K562 (cell line): ENCODE measurements around the gene EPO. TPM values are rescaled to one million over a fixed set of nuclear protein-coding genes. Genes with fewer than 3 reads are reported as not detected.

Experiments used
- CHD1 ChIP-seq: fragments of 200-600 bp; sonication (generic); IDR thresholded peaks from one replicate; pipeline ENCODE4 v1.6.1; 2012; ENCODE audit warnings: mild to moderate bottlenecking, moderate library complexity, low read length, inconsistent platforms
- PHF8 ChIP-seq: fragments of 200-600 bp; sonication (generic); IDR thresholded peaks from 2 replicates; pipeline ENCODE4 v1.6.1; 2012; ENCODE audit warnings: mixed run types, mild to moderate bottlenecking, inconsistent platforms, low read length, moderate library complexity, borderline replicate concordance
- RBM14 ChIP-seq: fragments of 200-400 bp; formaldehyde crosslinking; IDR thresholded peaks from 2 replicates; pipeline ENCODE4 v1.6.1; 2018; ENCODE audit warnings: low read depth, mild to moderate bottlenecking, low read length, moderate library complexity, borderline replicate concordance; ENCODE audit not compliant: insufficient read depth
- RBM15 ChIP-seq: fragments of 200-400 bp; formaldehyde crosslinking; IDR thresholded peaks from 2 replicates; pipeline ENCODE4 v1.6.1; 2018; ENCODE audit warnings: mild to moderate bottlenecking, low read length, moderate library complexity; ENCODE audit not compliant: insufficient read depth
- TAF7 ChIP-seq: fragments of 450-650 bp; IDR thresholded peaks from 2 replicates; pipeline ENCODE4 v1.6.1; 2016; ENCODE audit warnings: missing genetic modification characterization, missing compliant biosample characterization
- XRCC3 ChIP-seq: fragments of 450-650 bp; IDR thresholded peaks from 2 replicates; pipeline ENCODE4 v1.6.1; 2017; ENCODE audit warnings: mild to moderate bottlenecking, moderate library complexity
- ZFX ChIP-seq: sonication (generic); formaldehyde crosslinking; IDR thresholded peaks from 2 replicates; pipeline ENCODE4 v1.8.0; 2022; ENCODE audit warnings: mild to moderate bottlenecking, missing genetic modification reagents, moderate library complexity
- ZNF12 ChIP-seq: sonication (generic); formaldehyde crosslinking; IDR thresholded peaks from 2 replicates; pipeline ENCODE4 v1.4.0; 2020; ENCODE audit warnings: mild to moderate bottlenecking, missing genetic modification reagents
- ZNF133 ChIP-seq: fragments of 250-450 bp; sonication (Bioruptor Pico); IDR thresholded peaks from 2 replicates; pipeline ENCODE4 v1.4.0; 2020; ENCODE audit warnings: mild to moderate bottlenecking
- ZNF561 ChIP-seq: fragments of 450-650 bp; formaldehyde crosslinking; conservative IDR thresholded peaks from 2 replicates; pipeline ENCODE4 v1.4.0; 2020; ENCODE audit warnings: mild to moderate bottlenecking, moderate library complexity
- polyA plus RNA-seq, 8 experiments: library from polyadenylated mRNA; depleted of rRNA in 4 of 8; stranded (reverse) in 5 of 8; unstranded in 3 of 8; fragments of >200 nt; fragmentation: Nextera tagmentation in 2 of 8; fragmentation: Illumina TruSeq in 1 of 8; extraction: Ambion mirVana in 2 of 8; extraction: Trizol in 1 of 8; gene quantifications; 2 replicates each; pipeline versions ENCODE4 v1.2.1 to v1.2.3, GENCODE V29; 2011 to 2014; ENCODE audit warnings: inconsistent platforms in 1 of 8, missing spikeins in 1 of 8
- total RNA-seq, 7 experiments: library from RNA; depleted of rRNA in 6 of 7; stranded (reverse); fragments of >200 nt in 6 of 7; fragmentation: Illumina TruSeq in 2 of 7; extraction: Trizol in 2 of 7; gene quantifications; 2 replicates each; pipeline versions ENCODE4 v1.2.1 to v1.2.3, GENCODE V29; 2011 to 2021; ENCODE audit warnings: low replicate concordance in 1 of 7
- TF ChIP-seq, protein P1 (sequence below): IDR thresholded peaks from 3 replicates; pipeline ENCODE4 v1.6.1; 2011; ENCODE audit warnings: borderline replicate concordance, mild to moderate bottlenecking; ENCODE audit not compliant: insufficient read length, insufficient read depth
- TF ChIP-seq, protein P2 (sequence below): sonication (generic); formaldehyde crosslinking; IDR thresholded peaks from 2 replicates; pipeline ENCODE4 v1.8.0; 2022; ENCODE audit warnings: mild to moderate bottlenecking, missing genetic modification reagents
- TF ChIP-seq, protein P3 (sequence below): fragments of 150-350 bp; IDR thresholded peaks from 2 replicates; pipeline ENCODE4 v1.6.1; 2014; ENCODE audit warnings: low read depth, mild to moderate bottlenecking, low read length, borderline replicate concordance
- TF ChIP-seq, protein P4 (sequence below): fragments of 450-650 bp; IDR thresholded peaks from 2 replicates; pipeline ENCODE4 v1.6.1; 2016; ENCODE audit warnings: borderline replicate concordance

The EPO gene
- total and polyA plus RNA-seq, 9 of the 15 experiments (the other 6 are each of a cell fraction or from before 2014, with no cell fraction given) = 0.06 to 0.41 (median 0.07) TPM; not detected in 6

DNA sequence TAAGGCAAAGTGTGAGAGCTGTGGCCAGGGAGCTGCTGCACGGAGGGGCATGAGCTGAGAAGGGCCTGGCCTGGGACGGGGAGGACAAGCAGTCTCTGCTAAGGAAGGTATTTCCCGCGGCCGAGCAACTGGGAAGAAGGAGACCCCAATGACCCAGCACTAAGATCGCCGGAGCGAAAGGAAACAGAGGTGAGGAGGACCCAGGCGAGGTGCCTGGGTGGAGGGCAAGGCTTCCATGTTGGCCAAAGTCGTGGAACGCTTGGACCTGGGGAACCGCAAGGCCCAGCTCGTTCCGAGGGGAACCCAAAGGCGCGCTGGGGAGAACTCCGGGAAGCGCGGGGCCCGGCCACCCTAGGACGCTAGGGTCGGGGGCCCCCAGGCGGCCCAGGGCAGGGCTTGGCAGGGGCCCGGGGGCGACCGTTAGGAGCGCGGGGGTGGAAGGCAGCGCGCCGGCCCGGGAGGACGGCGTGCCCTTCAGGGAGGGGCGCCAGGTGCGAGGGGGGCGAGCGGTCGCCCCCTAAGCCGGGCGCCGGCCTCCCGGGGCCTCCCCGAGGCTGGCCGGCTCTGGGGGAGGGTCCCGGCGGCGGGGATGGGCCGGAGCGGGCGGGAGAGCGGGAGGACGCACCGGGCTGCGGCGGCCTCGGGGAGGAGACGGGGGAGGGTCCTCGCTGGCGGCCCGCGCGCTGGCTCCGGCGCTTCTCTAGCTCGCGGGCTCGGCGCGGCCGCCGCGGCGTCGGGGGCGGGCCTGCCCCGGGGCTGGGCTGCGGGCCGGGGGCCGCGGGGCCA lies 26.8 kb upstream of the EPO start (continued):
- TF ChIP-seq, protein P1, sequence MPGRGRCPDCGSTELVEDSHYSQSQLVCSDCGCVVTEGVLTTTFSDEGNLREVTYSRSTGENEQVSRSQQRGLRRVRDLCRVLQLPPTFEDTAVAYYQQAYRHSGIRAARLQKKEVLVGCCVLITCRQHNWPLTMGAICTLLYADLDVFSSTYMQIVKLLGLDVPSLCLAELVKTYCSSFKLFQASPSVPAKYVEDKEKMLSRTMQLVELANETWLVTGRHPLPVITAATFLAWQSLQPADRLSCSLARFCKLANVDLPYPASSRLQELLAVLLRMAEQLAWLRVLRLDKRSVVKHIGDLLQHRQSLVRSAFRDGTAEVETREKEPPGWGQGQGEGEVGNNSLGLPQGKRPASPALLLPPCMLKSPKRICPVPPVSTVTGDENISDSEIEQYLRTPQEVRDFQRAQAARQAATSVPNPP = no peak
- peak; percentile 18; the same call in 1 of the 2 replicates for TF ChIP-seq PHF8
- TF ChIP-seq, protein P2, sequence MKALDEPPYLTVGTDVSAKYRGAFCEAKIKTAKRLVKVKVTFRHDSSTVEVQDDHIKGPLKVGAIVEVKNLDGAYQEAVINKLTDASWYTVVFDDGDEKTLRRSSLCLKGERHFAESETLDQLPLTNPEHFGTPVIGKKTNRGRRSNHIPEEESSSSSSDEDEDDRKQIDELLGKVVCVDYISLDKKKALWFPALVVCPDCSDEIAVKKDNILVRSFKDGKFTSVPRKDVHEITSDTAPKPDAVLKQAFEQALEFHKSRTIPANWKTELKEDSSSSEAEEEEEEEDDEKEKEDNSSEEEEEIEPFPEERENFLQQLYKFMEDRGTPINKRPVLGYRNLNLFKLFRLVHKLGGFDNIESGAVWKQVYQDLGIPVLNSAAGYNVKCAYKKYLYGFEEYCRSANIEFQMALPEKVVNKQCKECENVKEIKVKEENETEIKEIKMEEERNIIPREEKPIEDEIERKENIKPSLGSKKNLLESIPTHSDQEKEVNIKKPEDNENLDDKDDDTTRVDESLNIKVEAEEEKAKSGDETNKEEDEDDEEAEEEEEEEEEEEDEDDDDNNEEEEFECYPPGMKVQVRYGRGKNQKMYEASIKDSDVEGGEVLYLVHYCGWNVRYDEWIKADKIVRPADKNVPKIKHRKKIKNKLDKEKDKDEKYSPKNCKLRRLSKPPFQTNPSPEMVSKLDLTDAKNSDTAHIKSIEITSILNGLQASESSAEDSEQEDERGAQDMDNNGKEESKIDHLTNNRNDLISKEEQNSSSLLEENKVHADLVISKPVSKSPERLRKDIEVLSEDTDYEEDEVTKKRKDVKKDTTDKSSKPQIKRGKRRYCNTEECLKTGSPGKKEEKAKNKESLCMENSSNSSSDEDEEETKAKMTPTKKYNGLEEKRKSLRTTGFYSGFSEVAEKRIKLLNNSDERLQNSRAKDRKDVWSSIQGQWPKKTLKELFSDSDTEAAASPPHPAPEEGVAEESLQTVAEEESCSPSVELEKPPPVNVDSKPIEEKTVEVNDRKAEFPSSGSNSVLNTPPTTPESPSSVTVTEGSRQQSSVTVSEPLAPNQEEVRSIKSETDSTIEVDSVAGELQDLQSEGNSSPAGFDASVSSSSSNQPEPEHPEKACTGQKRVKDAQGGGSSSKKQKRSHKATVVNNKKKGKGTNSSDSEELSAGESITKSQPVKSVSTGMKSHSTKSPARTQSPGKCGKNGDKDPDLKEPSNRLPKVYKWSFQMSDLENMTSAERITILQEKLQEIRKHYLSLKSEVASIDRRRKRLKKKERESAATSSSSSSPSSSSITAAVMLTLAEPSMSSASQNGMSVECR = peak; percentile 31; the same call in 1 of the 2 replicates
- TF ChIP-seq, protein P3, sequence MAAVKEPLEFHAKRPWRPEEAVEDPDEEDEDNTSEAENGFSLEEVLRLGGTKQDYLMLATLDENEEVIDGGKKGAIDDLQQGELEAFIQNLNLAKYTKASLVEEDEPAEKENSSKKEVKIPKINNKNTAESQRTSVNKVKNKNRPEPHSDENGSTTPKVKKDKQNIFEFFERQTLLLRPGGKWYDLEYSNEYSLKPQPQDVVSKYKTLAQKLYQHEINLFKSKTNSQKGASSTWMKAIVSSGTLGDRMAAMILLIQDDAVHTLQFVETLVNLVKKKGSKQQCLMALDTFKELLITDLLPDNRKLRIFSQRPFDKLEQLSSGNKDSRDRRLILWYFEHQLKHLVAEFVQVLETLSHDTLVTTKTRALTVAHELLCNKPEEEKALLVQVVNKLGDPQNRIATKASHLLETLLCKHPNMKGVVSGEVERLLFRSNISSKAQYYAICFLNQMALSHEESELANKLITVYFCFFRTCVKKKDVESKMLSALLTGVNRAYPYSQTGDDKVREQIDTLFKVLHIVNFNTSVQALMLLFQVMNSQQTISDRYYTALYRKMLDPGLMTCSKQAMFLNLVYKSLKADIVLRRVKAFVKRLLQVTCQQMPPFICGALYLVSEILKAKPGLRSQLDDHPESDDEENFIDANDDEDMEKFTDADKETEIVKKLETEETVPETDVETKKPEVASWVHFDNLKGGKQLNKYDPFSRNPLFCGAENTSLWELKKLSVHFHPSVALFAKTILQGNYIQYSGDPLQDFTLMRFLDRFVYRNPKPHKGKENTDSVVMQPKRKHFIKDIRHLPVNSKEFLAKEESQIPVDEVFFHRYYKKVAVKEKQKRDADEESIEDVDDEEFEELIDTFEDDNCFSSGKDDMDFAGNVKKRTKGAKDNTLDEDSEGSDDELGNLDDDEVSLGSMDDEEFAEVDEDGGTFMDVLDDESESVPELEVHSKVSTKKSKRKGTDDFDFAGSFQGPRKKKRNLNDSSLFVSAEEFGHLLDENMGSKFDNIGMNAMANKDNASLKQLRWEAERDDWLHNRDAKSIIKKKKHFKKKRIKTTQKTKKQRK = no peak
- TF ChIP-seq RBM15 = no peak
- peak; percentile 93 for TF ChIP-seq CHD1
- TF ChIP-seq ZFX = peak; percentile 42; the same call in 1 of the 2 replicates
- TF ChIP-seq ZNF12 (CRISPR knock-in tag) = 0 out of 2 replicates have a peak, but pooled peaks have one; percentile 36
- TF ChIP-seq, protein P4, sequence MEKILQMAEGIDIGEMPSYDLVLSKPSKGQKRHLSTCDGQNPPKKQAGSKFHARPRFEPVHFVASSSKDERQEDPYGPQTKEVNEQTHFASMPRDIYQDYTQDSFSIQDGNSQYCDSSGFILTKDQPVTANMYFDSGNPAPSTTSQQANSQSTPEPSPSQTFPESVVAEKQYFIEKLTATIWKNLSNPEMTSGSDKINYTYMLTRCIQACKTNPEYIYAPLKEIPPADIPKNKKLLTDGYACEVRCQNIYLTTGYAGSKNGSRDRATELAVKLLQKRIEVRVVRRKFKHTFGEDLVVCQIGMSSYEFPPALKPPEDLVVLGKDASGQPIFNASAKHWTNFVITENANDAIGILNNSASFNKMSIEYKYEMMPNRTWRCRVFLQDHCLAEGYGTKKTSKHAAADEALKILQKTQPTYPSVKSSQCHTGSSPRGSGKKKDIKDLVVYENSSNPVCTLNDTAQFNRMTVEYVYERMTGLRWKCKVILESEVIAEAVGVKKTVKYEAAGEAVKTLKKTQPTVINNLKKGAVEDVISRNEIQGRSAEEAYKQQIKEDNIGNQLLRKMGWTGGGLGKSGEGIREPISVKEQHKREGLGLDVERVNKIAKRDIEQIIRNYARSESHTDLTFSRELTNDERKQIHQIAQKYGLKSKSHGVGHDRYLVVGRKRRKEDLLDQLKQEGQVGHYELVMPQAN = no peak
- no peak for TF ChIP-seq TAF7
- TF ChIP-seq ZNF133 (CRISPR knock-in tag) = no peak
- no peak for TF ChIP-seq ZNF561 (CRISPR knock-in tag)
- TF ChIP-seq RBM14 = no peak
- no peak for TF ChIP-seq XRCC3
